A673 (cell line): Measurements from ENCODE around the gene ELFN1. TPM values are rescaled to one million over a fixed set of nuclear protein-coding genes. Genes with fewer than 3 reads are reported as not detected.

ENCODE experiments used
- BruUV-seq: library from RNA; stranded (reverse); fragments of 400-500 nt; replicated peaks from 2 replicates; lab custom pipeline; 2021; lab: Mats Ljungman, UMichigan
- CTCF ChIA-PET: fragments of 300-600 bp; sonication (Branson Sonifier 250); formaldehyde crosslinking; loops from one replicate; lab custom pipeline; 2022; ENCODE audit warnings: antibody characterized with exemption; lab: Charles Lee
- POLR2A ChIA-PET: fragments of 300-600 bp; sonication (Branson Sonifier 250); formaldehyde crosslinking; loops from one replicate; lab custom pipeline; 2022; ENCODE audit warnings: antibody characterized with exemption; ENCODE audit not compliant: low non-redundant PET; lab: Charles Lee
- DNase-seq: peaks from one replicate; pipeline ENCODE4 v3.0.0-alpha.2; 2015; ENCODE audit warnings: low spot score
- H3K27ac ChIP-seq: fragments of 200-600 bp; sonication (generic); 2 replicates; pipeline ENCODE4 v1.5.1; 2016; ENCODE audit warnings: mixed run types, low read depth, mild to moderate bottlenecking, mixed read lengths, antibody characterized with exemption, low read length; ENCODE audit not compliant: poor library complexity, severe bottlenecking
- H3K27me3 ChIP-seq: fragments of 200-600 bp; sonication (generic); replicated peaks from 2 replicates; pipeline ENCODE4 v1.6.1; 2017; ENCODE audit warnings: mixed run types, low read depth, mild to moderate bottlenecking, mixed read lengths, antibody characterized with exemption, low read length; ENCODE audit not compliant: insufficient read depth, poor library complexity
- H3K36me3 ChIP-seq: fragments of 200-600 bp; sonication (generic); 2 replicates; pipeline ENCODE4 v1.6.1; 2016; ENCODE audit warnings: mixed run types, mild to moderate bottlenecking, mixed read lengths, antibody characterized with exemption, low read length; ENCODE audit not compliant: insufficient read depth, poor library complexity, severe bottlenecking
- H3K4me1 ChIP-seq: fragments of 200-600 bp; sonication (generic); 2 replicates; pipeline ENCODE4 v1.6.1; 2017; ENCODE audit warnings: mixed run types, mild to moderate bottlenecking, mixed read lengths, antibody characterized with exemption, low read length; ENCODE audit not compliant: insufficient read depth, poor library complexity, severe bottlenecking
- H3K4me3 ChIP-seq: fragments of 200-600 bp; sonication (generic); 2 replicates; pipeline ENCODE4 v1.5.1; 2016; ENCODE audit warnings: low read depth, mixed run types, mild to moderate bottlenecking, mixed read lengths, low read length; ENCODE audit not compliant: poor library complexity, severe bottlenecking
- H3K9me3 ChIP-seq: fragments of 200-600 bp; sonication (generic); 2 replicates; pipeline ENCODE4 v1.6.1; 2016; ENCODE audit warnings: mixed run types, low read depth, mild to moderate bottlenecking, mixed read lengths, antibody characterized with exemption, low read length; ENCODE audit not compliant: poor library complexity, severe bottlenecking
- EZH2 ChIP-seq: fragments of 200-600 bp; sonication (generic); IDR thresholded peaks from 2 replicates; pipeline ENCODE4 v1.6.1; 2017; ENCODE audit warnings: borderline replicate concordance, low read depth, mild to moderate bottlenecking, mixed read lengths, antibody characterized with exemption, low read length; ENCODE audit not compliant: poor library complexity, severe bottlenecking
- intact Hi-C: fragments of 100-400 bp; cut with micrococcal nuclease; formaldehyde crosslinking; loops from one replicate; pipeline ENCODE4 v1.10.0; 2022; ENCODE audit not compliant: unreplicated experiment
- total RNA-seq: library from RNA; stranded (reverse); gene quantifications from 2 replicates; pipeline ENCODE4 v1.2.3, GENCODE V29; 2021
- TF ChIP-seq, protein P1 (sequence below): fragments of 300-800, 200-600 bp; sonication (generic); conservative IDR thresholded peaks from 2 replicates; pipeline ENCODE4 v1.5.1; 2017; ENCODE audit warnings: low read depth, mild to moderate bottlenecking, antibody characterized with exemption, low read length, moderate library complexity, mixed read lengths

ELFN1 gene
- total RNA-seq, 1 experiment from 2014 or later, result not detected

DNA sequence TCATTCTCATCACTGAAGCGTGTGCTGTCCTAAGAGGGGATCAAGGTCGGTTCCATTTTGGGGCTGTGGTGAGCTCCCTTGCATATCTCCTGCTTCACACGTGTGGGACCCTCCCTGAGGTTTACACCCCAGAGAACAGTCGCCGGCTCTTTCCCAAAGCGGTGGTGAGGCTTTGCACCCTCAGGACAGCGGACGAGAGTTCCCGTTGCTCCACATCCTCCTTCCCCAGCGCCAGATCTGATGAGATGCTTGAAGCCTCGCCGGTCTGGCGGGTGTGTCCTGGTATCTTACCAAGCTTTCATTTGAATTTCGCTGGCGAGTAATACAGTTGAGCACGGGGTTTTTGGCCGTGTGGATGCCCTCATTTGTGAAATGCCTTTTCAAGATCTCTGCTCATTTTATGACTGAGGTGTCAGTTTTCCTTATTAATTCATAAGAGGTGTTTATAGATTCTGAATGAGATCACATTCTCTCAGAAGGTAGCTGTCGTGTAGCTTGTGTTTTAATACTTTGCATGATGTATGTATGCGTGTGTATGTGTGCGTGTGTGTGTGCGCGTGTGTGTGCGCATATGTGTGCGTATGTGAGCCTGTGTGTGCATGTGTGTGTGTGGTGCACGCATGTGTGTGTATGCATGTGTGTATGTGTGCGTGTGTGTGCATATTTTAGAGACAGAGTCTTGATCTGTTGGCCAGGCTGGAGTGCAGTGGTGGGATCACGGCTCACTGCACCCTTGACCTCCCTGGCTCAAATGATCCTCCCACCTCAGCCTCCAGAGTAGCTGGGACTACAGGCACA lies 30.7 kb downstream of the ELFN1 start:
- no peak overlapping the region for H3K27ac ChIP-seq
- no peaks in the 10 kb centered on the region for H3K27me3 ChIP-seq
- no peak overlapping the region for H3K4me3 ChIP-seq
- POLR2A ChIA-PET, result no interaction called here
- H3K9me3 ChIP-seq, result peaks cover 9% of the 10 kb centered on the region
- no peak for DNase-seq
- no peaks in the 10 kb centered on the region for H3K4me1 ChIP-seq
- H3K36me3 ChIP-seq, result no peaks in the 10 kb centered on the region
- intact Hi-C loops, result no loop called here
- CTCF ChIA-PET, result no interaction called here
- TF ChIP-seq EZH2, result no peak
- TF ChIP-seq, protein P1, sequence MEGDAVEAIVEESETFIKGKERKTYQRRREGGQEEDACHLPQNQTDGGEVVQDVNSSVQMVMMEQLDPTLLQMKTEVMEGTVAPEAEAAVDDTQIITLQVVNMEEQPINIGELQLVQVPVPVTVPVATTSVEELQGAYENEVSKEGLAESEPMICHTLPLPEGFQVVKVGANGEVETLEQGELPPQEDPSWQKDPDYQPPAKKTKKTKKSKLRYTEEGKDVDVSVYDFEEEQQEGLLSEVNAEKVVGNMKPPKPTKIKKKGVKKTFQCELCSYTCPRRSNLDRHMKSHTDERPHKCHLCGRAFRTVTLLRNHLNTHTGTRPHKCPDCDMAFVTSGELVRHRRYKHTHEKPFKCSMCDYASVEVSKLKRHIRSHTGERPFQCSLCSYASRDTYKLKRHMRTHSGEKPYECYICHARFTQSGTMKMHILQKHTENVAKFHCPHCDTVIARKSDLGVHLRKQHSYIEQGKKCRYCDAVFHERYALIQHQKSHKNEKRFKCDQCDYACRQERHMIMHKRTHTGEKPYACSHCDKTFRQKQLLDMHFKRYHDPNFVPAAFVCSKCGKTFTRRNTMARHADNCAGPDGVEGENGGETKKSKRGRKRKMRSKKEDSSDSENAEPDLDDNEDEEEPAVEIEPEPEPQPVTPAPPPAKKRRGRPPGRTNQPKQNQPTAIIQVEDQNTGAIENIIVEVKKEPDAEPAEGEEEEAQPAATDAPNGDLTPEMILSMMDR, result no peak
- no TSS peak for BruUV-seq

DNA sequence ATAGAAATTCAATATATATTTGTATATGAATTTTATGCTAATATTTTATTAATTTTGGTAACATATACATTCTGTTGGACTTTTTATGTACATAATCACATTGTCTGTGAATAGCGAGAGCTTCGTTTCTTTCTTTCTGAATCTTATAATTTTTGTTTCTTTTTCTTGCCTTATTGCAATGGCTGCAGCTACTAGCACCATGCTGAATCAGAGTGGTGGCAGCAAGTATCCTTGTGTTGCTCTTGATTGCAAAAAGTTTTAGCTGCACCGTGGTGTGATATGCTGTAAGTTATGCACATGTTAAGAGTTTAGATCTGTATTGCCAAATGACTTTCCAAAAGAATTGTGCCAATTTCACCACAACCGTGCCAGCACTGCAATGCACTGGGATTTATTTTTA lies 32.6 kb downstream of the ELFN1 start:
- Histone ChIP-seq H3K9me3 (peaks cover 9% of the 10 kb centered on the region), H3K36me3 (no peaks in the 10 kb centered on the region), H3K27ac (no peak overlapping the region), H3K27me3 (no peaks in the 10 kb centered on the region), H3K4me1 (no peaks in the 10 kb centered on the region), H3K4me3 (no peak overlapping the region)
- DNase-seq, result no peak
- CTCF ChIA-PET, result no interaction called here
- POLR2A ChIA-PET, result no interaction called here
- intact Hi-C loops, result no loop called here
- no TSS peak for BruUV-seq
- no peak for TF ChIP-seq EZH2
- TF ChIP-seq, protein P1, result no peak

DNA sequence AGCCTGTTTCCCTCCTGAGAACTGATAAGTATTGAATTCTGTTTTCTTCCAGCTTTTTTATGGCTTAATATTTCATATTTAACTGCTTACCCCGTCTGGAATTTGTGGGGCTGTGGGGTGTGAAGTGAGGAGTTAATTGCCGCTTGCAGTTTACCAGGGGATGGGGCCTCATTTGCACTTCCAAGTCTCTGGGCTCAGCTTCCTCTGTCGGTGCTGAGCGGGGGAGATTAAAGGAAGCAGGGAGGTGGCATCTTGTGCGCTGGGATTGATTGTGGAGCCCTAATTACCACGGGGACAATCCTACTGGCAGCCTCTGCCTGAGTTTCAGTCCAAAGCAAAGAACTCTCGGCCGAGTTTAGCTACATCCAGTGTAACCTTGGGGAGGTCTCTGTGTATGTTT lies 33.4 kb downstream of the ELFN1 start:
- CTCF ChIA-PET, result no interaction called here
- no TSS peak for BruUV-seq
- DNase-seq, result no peak

More for the DNA sequence above, 33.4 kb downstream of the ELFN1 start:
- TF ChIP-seq, protein P1, result no peak
- no peak for TF ChIP-seq EZH2
- Histone ChIP-seq H3K27ac (no peak overlapping the region), H3K27me3 (no peaks in the 10 kb centered on the region), H3K4me3 (no peak overlapping the region), H3K9me3 (peaks cover 9% of the 10 kb centered on the region), H3K36me3 (no peaks in the 10 kb centered on the region), H3K4me1 (no peaks in the 10 kb centered on the region)
- intact Hi-C loops, result no loop called here
- POLR2A ChIA-PET, result no interaction called here
